Erythroblast (primary cell): ENCODE results near the gene NXN.

ENCODE experiments used
- GATA1 ChIP-seq: IDR thresholded peaks from 2 replicates; pipeline ENCODE4 v1.6.1; 2011; ENCODE audit warnings: low read depth, mild to moderate bottlenecking, control low read depth, low read length, moderate library complexity
- POLR2A ChIP-seq: IDR thresholded peaks from 2 replicates; pipeline ENCODE4 v1.6.1; 2011; ENCODE audit warnings: mild to moderate bottlenecking, low read length

GRCh38 chr17:915538-916201 lies 63.9 kb downstream of the NXN start:
- TF ChIP-seq POLR2A: no peak
- TF ChIP-seq GATA1: no peak
